DMS53 treated with DMSO at 0.1 percent for 48 hours (cell line): ENCODE results near the gene PUS7.
"Not testable (repeated sequence)": the region's sequence is repeated elsewhere in the genome, so short reads cannot be mapped to it uniquely, and the experiment has no call there.

ENCODE experiments used
- DNase-seq: peaks from one replicate; lab custom pipeline; 2025; ENCODE audit not compliant: unreplicated experiment; lab: John Stamatoyannopoulos, UW

PUS7 gene

DNA sequence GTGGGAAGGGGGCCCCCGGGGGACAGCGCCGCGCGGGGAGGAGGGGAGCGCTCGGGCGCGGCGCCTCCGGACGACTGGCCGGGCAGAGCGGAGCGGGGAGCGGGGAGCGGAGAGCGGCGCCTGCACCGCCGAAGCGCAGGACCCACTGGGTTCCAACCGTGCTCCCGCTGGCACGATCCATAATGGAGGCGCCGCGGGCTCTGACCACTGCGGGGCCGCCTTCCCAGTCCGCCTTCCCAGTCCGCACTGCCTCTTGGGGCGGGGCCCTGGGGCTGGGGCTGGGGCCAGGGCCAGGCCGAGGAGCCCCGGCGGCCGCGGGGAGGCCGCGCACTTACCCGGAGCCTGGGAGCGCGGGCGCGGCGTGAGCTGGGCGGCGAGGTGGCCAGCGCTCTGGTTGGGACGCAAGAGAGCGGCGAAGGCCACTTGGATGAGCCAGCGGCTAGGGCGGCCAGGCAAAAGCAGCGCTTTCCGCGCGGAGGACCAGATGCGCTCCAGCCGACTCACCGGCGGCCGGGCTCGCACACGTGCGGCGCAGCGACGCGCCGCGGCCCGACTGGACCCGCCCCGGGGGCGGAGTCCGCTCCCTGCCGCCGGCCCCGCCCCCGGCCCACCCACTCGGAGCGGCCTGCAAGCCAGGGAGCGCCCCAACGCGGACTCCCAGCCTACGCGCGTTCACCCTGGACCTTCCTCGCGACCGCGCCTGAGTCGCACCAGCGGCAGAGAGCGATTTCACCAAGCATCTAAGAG is at the start of gene PUS7:
TSS of gene PUS7 (minus strand) at position 555 of the 747 bp plus-strand sequence. CDS start 13,759 bp downstream, outside the sequence.
- peak; percentile 88 for DNase-seq

DNA sequence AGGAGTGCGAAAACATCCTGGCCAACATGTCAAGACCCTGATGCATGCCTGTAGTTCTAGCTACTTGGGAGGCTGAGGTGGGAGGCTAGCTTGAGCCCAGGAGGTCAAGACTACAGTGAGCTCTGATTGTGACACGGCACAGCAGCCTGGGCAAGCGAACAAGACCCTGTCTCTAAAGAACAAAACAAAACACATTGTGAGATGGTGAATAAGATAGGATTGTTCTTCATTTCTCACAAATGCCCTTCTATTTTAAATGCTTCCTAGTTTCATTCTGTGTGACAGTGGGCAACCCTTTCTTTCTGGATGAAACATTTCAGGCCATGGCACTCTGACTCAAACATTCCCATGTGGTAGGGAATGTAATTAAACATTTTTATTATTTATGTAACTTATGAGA is 45.8 kb upstream of the PUS7 start:
- no peak for DNase-seq

GRCh38 chr7:105567024-105567423 is 45.0 kb upstream of the PUS7 start:
- DNase-seq, result no peak

- DNase-seq, result no peak
These were observed 43.1 kb upstream of the PUS7 start for GRCh38 chr7:105565190-105565589.

DNA sequence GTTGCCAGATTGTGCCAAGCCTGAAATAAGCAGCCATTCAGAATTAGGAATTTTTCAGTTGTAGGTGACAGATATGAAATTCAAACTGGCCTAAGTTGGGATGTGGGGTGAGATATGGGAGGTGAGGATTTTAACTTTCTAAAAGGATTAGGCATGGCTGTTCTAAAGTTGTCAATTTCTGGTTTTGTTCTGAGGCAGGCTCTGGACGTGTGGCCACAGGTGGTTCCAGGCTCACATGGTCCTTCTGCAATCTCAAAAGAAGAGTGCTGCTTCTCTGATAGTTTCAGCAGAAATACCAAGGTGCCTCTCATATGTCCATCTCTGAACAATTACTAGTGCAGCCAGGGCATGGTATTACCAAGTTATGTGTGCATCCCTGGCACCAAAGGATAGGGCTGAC is 37.9 kb upstream of the PUS7 start:
- DNase-seq, result no peak

GRCh38 chr7:105538339-105538738 is 16.3 kb upstream of the PUS7 start:
- no peak for DNase-seq

DNA sequence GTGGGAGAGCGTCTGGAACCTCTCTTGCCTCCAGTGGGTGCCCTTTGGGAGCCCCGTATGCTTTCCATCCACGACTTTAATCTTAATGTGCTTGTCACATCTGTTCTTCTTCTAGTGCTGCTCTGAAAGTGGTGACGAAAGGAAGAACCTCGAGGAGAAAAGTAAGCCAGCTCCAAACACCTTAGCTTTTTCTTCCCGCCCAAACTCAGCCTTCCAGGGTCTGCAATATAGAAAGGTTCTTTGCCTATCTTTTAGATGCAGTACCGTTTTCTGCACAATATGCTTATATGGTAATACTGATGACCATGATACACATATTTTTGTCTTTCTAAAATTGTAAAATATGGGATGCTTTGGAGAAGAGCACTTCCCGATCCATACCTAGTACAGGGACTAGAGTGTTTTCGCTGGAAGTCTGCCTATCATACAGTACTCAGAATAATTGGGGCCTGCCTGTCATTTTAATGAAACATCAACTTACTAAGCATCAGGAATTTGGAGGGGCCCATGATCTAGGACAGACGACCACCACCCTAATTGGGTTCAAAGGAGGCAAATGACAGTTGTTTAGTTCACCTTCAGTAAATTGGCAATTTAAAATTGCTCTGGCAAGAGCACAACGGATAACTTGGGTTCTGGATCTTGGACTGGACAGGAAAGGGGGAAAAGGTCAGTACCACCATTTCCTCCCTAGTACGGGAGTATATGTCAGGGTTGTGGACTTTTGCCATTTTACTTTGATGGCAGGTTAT is 10.8 kb upstream of the PUS7 start:
- DNase-seq, result no peak

GRCh38 chr7:105531792-105532671 is 10.0 kb upstream of the PUS7 start, which contains the start of gene RINT1:
Gene RINT1, plus strand, starts transcription at chr7:105532201. Its CDS starts 115 bp downstream, at chr7:105532316.
- DNase-seq, result peak; percentile 92

DNA sequence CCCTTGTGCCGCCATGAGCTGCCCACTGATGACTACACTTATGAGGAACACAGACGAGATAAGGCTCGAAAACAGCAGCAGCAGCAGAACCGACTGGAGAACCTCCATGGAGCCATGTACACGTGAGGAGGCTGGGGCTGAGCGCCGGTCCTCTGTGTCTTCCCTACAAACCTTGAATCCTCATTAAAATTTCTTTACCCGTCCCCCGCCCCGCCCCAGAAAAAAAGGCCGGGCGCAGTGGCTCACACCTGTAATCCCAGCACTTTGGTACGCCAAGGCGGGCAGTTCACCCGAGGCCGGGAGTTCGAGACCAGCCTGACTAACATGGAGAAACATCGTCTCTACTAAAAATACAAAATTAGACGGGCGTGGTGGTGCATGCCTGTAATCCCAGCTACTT is 8.5 kb upstream of the PUS7 start:
- DNase-seq, result no peak

- no peak for DNase-seq
These were observed 8.1 kb upstream of the PUS7 start for GRCh38 chr7:105530126-105530525.

- DNase-seq, result not testable (repeated sequence)
These were observed 5.7 kb upstream of the PUS7 start for GRCh38 chr7:105527737-105528136.

DNA sequence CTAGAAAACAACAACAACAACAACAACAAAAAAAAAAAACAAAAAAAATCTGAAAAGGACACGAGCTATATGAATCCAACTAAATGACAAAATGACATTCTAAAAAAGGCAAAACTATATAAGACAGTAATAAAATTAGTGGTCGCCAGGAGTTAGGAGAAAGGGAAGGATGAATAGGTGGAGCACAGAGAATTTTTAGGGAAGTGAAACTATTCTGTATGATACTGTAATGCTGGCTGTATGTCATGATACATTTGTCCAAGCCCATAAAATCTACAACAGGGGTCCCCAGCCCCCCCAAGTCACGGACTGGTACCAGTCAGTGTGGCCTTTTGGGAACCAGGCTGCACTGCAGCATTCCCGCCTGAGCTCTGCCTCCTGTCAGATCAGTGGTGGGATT is 2.8 kb upstream of the PUS7 start:
- no peak for DNase-seq

DNA sequence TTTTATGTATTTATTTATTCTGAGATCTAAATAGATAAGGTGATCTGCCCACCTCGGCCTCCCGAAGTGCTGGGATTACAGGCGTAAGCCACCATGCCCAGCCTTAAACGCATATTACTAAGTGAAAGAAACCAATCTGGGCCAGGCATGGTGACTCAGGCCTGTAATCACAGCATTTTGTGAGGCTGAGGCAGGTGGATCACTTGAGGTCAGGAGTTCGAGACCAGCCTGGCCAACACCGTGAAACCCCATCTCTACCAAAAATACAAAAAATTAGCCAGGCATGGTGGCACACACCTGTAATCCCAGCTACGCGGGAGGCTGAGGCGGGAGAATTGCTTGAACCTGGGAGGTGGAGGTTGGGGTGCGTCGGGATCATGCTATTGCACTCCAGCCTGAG is 2.4 kb upstream of the PUS7 start:
- not testable (repeated sequence) for DNase-seq

DNA sequence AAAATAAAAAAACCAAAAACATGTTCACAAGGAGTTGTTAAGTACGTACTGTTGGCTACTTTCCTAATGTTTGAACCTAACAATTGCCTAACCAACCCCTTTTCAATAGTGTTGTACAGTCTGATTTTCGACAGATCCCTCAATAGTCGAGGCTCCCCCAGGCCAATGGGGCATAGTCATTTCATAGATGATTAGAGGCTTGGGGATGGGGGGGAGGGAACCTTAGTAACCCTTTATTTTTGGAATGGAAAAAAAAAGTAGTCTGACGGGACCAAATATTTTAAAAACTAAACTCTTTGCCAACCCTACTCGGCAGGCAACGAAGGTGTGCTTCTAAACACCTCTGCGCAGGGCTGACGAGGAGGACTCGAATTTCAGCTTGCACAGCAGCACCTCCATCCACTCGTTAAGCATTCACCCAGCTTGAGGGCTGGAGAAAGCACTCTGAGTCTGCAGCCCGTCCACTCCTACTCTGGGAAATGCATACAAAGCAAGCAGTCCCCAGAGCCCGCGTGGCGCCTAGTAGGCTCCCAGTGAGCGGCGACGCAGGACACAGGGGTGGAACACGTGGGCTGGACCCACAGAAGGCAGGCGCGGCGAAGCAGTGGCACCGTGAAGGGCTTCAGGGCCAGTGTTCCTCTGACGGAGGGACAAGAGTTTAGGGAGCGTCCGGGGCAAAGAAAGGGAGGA is 899 bp downstream of the PUS7 start:
- DNase-seq, result peak; percentile 34

GRCh38 chr7:105520620-105521019 is 1.5 kb downstream of the PUS7 start:
- not testable (repeated sequence) for DNase-seq

DNA sequence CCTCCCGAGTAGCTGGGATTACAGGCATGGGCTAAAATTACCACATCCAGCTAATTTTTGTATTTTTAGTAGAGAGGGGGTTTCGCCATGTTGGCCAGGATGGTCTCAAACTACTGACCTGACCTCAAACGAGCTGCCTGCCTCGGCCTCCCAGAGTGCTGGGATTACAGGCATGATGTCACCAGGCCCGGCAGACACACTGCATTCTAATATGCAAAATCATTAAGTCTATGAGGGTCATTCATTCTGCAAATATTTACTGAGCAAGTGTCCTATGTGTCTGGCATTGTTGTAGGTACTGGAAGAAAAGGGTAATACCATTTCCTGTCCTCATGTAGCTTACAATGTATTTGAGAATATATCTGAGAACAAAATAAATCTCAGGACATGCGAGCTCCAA is 2.7 kb downstream of the PUS7 start:
- no peak for DNase-seq

DNA sequence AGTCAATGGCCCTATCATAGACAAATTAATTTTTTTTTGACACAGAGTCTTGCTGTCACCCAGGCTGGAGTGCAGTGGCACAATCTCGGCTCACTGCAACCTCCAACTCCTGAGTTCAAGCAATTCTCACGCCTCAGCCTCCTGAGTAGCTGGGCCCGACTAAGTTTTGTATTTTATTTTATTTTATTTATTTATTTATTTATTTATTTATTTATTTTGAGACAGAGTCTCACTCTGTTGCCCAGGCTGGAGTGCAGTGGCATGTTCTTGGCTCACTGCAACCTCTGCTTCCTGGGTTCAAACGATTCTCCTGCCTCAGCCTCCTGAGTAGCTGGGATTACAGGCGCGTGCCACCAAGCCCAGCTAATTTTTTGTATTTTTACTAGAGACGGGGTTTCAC is 6.5 kb downstream of the PUS7 start:
- not testable (repeated sequence) for DNase-seq

- no peak for DNase-seq
These were observed 9.0 kb downstream of the PUS7 start for GRCh38 chr7:105512926-105513526.

GRCh38 chr7:105512415-105512814 is 9.7 kb downstream of the PUS7 start:
- DNase-seq, result no peak

GRCh38 chr7:105502173-105502572 is 19.9 kb downstream of the PUS7 start:
- no peak for DNase-seq
